Neural progenitor cell (in vitro differentiated cells): ENCODE measurements around the gene DSCAML1.

Experiments
- EZH2 ChIP-seq: fragments of 200-600 bp; sonication (generic); IDR thresholded peaks from 2 replicates; pipeline ENCODE4 v1.6.1; 2017; ENCODE audit warnings: antibody characterized with exemption, mild to moderate bottlenecking, moderate library complexity
- EZH2phosphoT487 ChIP-seq: fragments of 200-600 bp; sonication (generic); IDR thresholded peaks from 2 replicates; pipeline ENCODE4 v1.6.1; 2017; ENCODE audit warnings: antibody characterized with exemption
- TF ChIP-seq, protein P1 (sequence below): fragments of 200-600 bp; sonication (generic); IDR thresholded peaks from 2 replicates; pipeline ENCODE4 v1.5.1; 2017; ENCODE audit warnings: antibody characterized with exemption, mild to moderate bottlenecking

DNA sequence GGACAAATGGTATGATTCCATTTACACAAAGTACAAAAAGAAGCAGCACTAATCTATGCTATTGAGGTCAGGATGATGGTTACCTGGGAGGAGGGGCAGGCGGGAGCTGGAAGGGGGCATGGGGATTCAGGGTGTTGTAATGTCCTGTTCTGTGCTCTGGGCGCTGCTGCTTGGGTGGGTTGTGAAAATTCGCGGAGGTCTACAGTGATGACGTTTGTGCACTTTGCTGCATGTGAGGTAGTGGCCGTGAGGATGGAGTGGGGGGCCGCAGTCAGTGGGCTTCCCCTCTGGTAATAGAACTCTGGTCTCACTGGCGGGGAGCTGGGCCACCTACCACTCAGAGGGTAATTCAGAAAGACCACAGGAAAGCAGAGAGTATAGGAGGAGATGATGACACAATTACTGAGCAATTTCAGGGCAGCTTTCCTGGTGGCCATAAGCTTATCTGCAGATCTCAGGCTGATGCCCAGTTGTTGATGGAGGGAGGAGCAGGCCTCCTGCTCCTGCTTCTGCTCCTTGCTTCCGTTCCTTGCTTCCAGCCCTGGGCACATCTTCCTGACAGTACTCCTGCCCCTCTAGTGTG, 347.8 kb downstream of the DSCAML1 start:
- TF ChIP-seq, protein P1, sequence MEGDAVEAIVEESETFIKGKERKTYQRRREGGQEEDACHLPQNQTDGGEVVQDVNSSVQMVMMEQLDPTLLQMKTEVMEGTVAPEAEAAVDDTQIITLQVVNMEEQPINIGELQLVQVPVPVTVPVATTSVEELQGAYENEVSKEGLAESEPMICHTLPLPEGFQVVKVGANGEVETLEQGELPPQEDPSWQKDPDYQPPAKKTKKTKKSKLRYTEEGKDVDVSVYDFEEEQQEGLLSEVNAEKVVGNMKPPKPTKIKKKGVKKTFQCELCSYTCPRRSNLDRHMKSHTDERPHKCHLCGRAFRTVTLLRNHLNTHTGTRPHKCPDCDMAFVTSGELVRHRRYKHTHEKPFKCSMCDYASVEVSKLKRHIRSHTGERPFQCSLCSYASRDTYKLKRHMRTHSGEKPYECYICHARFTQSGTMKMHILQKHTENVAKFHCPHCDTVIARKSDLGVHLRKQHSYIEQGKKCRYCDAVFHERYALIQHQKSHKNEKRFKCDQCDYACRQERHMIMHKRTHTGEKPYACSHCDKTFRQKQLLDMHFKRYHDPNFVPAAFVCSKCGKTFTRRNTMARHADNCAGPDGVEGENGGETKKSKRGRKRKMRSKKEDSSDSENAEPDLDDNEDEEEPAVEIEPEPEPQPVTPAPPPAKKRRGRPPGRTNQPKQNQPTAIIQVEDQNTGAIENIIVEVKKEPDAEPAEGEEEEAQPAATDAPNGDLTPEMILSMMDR = no peak
- TF ChIP-seq EZH2phosphoT487 (no peak), EZH2 (no peak)
